SK-N-SH treated with all-trans-retinoic acid at 6 μM for 48 hours (cell line): ENCODE measurements around the gene MYH1.

Source experiments
- ATAC-seq: fragments of 200-7000 bp; cut with Tn5 transposase; 3 replicates; pipeline ENCODE4 v1.9.1; 2020; ENCODE audit warnings: mild to moderate bottlenecking, moderate library complexity
- ARNTL ChIP-seq: fragments of 450-650 bp; formaldehyde crosslinking; IDR thresholded peaks from 2 replicates; pipeline ENCODE4 v1.5.0; 2020; ENCODE audit warnings: low read depth, mild to moderate bottlenecking, moderate library complexity, borderline replicate concordance
- BACH2 ChIP-seq: fragments of 250-450 bp; sonication (Bioruptor Pico); IDR thresholded peaks from 2 replicates; pipeline ENCODE4 v1.9.0; 2021; ENCODE audit warnings: mild to moderate bottlenecking, borderline replicate concordance
- CSDC2 ChIP-seq: fragments of 250-450 bp; sonication (Bioruptor Pico); IDR thresholded peaks from 2 replicates; pipeline ENCODE4 v1.5.0; 2020; ENCODE audit warnings: mild to moderate bottlenecking, moderate library complexity
- ESRRG ChIP-seq: fragments of 250-450 bp; sonication (Bioruptor Pico); IDR thresholded peaks from 2 replicates; pipeline ENCODE4 v1.6.1; 2021; ENCODE audit warnings: mild to moderate bottlenecking
- GLIS3 ChIP-seq: fragments of 250-450 bp; sonication (Bioruptor Pico); IDR thresholded peaks from 2 replicates; pipeline ENCODE4 v1.5.0; 2020; ENCODE audit warnings: mild to moderate bottlenecking, moderate library complexity
- ISL1 ChIP-seq: fragments of 250-450 bp; sonication (Bioruptor Pico); IDR thresholded peaks from 2 replicates; pipeline ENCODE4 v2.1.2; 2022; ENCODE audit warnings: mild to moderate bottlenecking, moderate library complexity
- OSR1 ChIP-seq: fragments of 250-450 bp; sonication (Bioruptor Pico); IDR thresholded peaks from 2 replicates; pipeline ENCODE4 v1.8.0; 2022; ENCODE audit warnings: moderate library complexity, mild to moderate bottlenecking, inconsistent platforms
- PPARA ChIP-seq: fragments of 250-450 bp; sonication (Bioruptor Pico); IDR thresholded peaks from 2 replicates; pipeline ENCODE4 v1.5.0; 2020; ENCODE audit warnings: mild to moderate bottlenecking, borderline replicate concordance
- SNAI2 ChIP-seq: fragments of 250-450 bp; sonication (Bioruptor Pico); IDR thresholded peaks from 2 replicates; pipeline ENCODE4 v1.5.0; 2020; ENCODE audit warnings: mild to moderate bottlenecking, moderate library complexity
- TCF4 ChIP-seq: fragments of 250-450 bp; sonication (Bioruptor Pico); IDR thresholded peaks from 2 replicates; pipeline ENCODE4 v1.8.0; 2021; ENCODE audit warnings: mild to moderate bottlenecking, moderate library complexity, borderline replicate concordance
- TOX ChIP-seq: fragments of 250-450 bp; sonication (Bioruptor Pico); IDR thresholded peaks from 2 replicates; pipeline ENCODE4 v1.8.0; 2021; ENCODE audit warnings: mild to moderate bottlenecking, moderate library complexity, borderline replicate concordance
- ZFP3 ChIP-seq: fragments of 250-450 bp; sonication (Bioruptor Pico); IDR thresholded peaks from 2 replicates; pipeline ENCODE4 v1.5.0; 2020; ENCODE audit warnings: mild to moderate bottlenecking, moderate library complexity
- ZFP30 ChIP-seq: fragments of 450-650 bp; formaldehyde crosslinking; IDR thresholded peaks from 2 replicates; pipeline ENCODE4 v1.5.0; 2022; ENCODE audit warnings: mild to moderate bottlenecking, moderate library complexity
- ZNF565 ChIP-seq: fragments of 450-650 bp; formaldehyde crosslinking; conservative IDR thresholded peaks from 2 replicates; pipeline ENCODE4 v1.5.0; 2020; ENCODE audit warnings: low read depth, mild to moderate bottlenecking, moderate library complexity
- ZNF70 ChIP-seq: fragments of 450-650 bp; formaldehyde crosslinking; IDR thresholded peaks from 2 replicates; pipeline ENCODE4 v1.5.0; 2020; ENCODE audit warnings: mild to moderate bottlenecking, moderate library complexity
- ZNF8 ChIP-seq: fragments of 450-650 bp; formaldehyde crosslinking; IDR thresholded peaks from 2 replicates; pipeline ENCODE4 v1.5.0; 2020; ENCODE audit warnings: mild to moderate bottlenecking, moderate library complexity
- TF ChIP-seq, protein P1 (sequence below): fragments of 250-450 bp; sonication (Bioruptor Pico); IDR thresholded peaks from 2 replicates; pipeline ENCODE4 v1.5.0; 2020; ENCODE audit warnings: mild to moderate bottlenecking, moderate library complexity
- TF ChIP-seq, protein P2 (sequence below): fragments of 250-450 bp; sonication (Bioruptor Pico); IDR thresholded peaks from 2 replicates; pipeline ENCODE4 v1.5.1; 2021; ENCODE audit warnings: mild to moderate bottlenecking, moderate library complexity
- TF ChIP-seq, protein P3 (sequence below): fragments of 250-450 bp; sonication (Bioruptor Pico); IDR thresholded peaks from 2 replicates; pipeline ENCODE4 v1.5.1; 2020; ENCODE audit warnings: low read depth, mild to moderate bottlenecking, moderate library complexity
- TF ChIP-seq, protein P4 (sequence below): fragments of 250-450 bp; sonication (Bioruptor Pico); IDR thresholded peaks from 2 replicates; pipeline ENCODE4 v1.8.0; 2020; ENCODE audit warnings: mild to moderate bottlenecking, moderate library complexity, borderline replicate concordance

MYH1 gene

DNA sequence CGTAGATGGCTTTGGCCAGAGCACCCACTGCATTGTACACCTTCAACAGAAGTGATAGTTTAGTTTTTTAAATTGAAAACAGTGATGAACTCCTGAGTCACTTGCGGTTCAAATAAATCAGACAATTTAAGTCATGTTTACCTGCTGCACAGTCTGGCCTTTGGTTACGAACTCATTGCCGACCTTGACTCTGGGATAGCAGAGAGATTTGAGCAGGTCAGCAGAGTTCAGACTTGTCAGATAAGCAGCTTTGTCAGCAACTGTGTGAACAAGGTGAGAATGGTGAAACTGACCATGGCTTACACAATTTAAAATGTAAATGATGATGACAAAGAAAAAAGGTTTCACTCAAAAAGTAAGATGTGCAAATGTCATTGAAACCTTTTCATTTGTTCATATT lies 58.3 kb downstream of the MYH1 start:
- no peak for ATAC-seq
- TF ChIP-seq, protein P1, sequence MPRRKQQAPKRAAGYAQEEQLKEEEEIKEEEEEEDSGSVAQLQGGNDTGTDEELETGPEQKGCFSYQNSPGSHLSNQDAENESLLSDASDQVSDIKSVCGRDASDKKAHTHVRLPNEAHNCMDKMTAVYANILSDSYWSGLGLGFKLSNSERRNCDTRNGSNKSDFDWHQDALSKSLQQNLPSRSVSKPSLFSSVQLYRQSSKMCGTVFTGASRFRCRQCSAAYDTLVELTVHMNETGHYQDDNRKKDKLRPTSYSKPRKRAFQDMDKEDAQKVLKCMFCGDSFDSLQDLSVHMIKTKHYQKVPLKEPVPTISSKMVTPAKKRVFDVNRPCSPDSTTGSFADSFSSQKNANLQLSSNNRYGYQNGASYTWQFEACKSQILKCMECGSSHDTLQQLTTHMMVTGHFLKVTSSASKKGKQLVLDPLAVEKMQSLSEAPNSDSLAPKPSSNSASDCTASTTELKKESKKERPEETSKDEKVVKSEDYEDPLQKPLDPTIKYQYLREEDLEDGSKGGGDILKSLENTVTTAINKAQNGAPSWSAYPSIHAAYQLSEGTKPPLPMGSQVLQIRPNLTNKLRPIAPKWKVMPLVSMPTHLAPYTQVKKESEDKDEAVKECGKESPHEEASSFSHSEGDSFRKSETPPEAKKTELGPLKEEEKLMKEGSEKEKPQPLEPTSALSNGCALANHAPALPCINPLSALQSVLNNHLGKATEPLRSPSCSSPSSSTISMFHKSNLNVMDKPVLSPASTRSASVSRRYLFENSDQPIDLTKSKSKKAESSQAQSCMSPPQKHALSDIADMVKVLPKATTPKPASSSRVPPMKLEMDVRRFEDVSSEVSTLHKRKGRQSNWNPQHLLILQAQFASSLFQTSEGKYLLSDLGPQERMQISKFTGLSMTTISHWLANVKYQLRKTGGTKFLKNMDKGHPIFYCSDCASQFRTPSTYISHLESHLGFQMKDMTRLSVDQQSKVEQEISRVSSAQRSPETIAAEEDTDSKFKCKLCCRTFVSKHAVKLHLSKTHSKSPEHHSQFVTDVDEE (CRISPR knock-in tag): no peak
- TF ChIP-seq, protein P2, sequence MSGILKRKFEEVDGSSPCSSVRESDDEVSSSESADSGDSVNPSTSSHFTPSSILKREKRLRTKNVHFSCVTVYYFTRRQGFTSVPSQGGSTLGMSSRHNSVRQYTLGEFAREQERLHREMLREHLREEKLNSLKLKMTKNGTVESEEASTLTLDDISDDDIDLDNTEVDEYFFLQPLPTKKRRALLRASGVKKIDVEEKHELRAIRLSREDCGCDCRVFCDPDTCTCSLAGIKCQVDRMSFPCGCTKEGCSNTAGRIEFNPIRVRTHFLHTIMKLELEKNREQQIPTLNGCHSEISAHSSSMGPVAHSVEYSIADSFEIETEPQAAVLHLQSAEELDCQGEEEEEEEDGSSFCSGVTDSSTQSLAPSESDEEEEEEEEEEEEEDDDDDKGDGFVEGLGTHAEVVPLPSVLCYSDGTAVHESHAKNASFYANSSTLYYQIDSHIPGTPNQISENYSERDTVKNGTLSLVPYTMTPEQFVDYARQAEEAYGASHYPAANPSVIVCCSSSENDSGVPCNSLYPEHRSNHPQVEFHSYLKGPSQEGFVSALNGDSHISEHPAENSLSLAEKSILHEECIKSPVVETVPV: no peak
- TF ChIP-seq ZNF565 (CRISPR knock-in tag) (no peak), ESRRG (no peak), TOX (CRISPR knock-in tag) (no peak), ARNTL (CRISPR knock-in tag) (no peak), SNAI2 (CRISPR knock-in tag) (no peak)
- TF ChIP-seq, protein P3, sequence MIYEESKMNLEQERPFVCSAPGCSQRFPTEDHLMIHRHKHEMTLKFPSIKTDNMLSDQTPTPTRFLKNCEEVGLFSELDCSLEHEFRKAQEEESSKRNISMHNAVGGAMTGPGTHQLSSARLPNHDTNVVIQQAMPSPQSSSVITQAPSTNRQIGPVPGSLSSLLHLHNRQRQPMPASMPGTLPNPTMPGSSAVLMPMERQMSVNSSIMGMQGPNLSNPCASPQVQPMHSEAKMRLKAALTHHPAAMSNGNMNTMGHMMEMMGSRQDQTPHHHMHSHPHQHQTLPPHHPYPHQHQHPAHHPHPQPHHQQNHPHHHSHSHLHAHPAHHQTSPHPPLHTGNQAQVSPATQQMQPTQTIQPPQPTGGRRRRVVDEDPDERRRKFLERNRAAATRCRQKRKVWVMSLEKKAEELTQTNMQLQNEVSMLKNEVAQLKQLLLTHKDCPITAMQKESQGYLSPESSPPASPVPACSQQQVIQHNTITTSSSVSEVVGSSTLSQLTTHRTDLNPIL (CRISPR knock-in tag): no peak

DNA sequence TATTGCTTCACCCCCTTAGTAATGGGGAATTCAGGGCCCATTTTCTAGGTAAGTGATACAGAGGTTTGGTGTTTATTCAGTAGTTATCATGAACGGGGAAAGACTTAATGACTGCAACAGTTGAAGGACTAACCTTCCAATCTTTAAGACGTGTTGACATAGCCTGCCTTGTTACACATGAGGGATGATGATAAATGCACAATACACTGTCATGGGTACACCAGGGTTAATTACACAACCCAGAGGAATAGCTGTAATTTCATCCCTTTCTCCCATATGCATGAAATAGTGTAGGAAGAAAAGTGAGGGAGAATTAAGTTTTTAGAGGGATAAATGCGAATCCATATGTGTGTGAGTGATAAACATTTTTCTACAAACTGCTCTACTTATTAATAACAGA lies 59.6 kb downstream of the MYH1 start:
- ATAC-seq: no peak
- TF ChIP-seq, protein P3 (CRISPR knock-in tag): no peak
- TF ChIP-seq ESRRG (no peak), ZNF8 (CRISPR knock-in tag) (no peak), ZFP3 (CRISPR knock-in tag) (no peak), OSR1 (CRISPR knock-in tag) (no peak), SNAI2 (CRISPR knock-in tag) (no peak), GLIS3 (CRISPR knock-in tag) (no peak), CSDC2 (CRISPR knock-in tag) (no peak)
- TF ChIP-seq, protein P2: no peak
- TF ChIP-seq, all 23 proteins: peak for 0

DNA sequence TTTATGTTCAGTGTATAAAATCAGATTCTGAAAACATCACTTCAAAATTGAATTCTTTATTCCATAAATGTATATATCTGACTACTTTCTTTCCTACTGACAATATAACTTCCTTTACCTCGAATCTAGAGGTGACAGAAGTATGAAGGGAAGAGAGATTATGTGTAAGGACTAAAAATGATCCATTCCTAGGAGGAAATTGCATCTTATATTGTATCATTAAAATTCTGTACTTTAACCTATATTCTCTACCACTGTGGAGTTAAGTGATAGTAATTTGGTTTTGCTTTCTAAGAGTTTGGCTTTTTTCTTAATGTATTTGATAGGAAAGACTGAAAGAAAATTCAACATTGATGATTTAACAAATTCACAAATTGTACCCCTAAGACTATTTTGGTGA lies 60.4 kb downstream of the MYH1 start:
- ATAC-seq: no peak
- TF ChIP-seq GLIS3 (CRISPR knock-in tag): no peak
- TF ChIP-seq ESRRG: no peak
- TF ChIP-seq, protein P4, sequence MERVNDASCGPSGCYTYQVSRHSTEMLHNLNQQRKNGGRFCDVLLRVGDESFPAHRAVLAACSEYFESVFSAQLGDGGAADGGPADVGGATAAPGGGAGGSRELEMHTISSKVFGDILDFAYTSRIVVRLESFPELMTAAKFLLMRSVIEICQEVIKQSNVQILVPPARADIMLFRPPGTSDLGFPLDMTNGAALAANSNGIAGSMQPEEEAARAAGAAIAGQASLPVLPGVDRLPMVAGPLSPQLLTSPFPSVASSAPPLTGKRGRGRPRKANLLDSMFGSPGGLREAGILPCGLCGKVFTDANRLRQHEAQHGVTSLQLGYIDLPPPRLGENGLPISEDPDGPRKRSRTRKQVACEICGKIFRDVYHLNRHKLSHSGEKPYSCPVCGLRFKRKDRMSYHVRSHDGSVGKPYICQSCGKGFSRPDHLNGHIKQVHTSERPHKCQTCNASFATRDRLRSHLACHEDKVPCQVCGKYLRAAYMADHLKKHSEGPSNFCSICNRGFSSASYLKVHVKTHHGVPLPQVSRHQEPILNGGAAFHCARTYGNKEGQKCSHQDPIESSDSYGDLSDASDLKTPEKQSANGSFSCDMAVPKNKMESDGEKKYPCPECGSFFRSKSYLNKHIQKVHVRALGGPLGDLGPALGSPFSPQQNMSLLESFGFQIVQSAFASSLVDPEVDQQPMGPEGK: no peak
- TF ChIP-seq SNAI2 (CRISPR knock-in tag): no peak

DNA sequence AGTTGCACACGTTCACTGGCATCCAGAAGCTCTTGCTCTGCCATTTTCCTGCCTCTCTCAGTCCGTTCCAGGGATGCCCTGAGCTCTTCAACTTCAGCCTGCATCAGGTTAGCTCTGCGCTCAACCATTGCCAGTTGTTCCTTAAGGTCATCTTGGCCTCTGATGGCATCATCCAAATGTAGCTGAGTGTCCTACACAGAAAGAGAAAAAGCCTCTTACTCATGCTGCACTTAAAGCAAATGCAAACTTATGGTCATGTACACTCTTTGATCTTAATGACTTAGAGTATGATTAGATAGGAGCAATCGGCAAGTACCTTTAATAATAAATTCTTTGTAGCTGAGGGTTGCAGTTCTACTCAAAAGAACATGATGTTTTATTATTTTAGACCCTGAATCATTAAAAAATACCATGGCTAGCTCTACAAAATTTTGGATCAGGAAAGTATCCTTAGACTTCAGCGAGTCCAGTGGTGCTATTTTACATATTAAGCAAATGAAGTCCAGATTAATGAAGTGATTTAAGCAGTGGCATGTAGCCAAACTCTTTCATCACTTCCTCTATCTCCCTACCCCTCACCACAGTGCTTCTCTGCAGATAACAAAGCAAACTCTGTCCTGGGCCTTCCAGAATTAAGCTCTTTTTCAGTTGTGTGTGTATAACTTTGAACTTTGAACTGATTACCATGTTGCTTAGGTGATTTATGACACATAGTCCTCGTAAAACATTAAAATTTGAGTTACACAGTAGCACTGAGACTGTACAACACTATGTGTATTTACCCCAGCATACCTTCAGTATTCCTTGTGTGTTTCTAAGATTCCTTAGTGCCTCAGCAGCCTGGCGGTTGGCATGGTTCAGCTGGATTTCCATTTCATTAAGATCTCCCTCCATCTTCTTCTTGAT lies 71.1 kb downstream of the MYH1 start:
- no peak for ATAC-seq
- no peak for TF ChIP-seq ISL1 (CRISPR knock-in tag)
- no peak for TF ChIP-seq ARNTL (CRISPR knock-in tag)
- TF ChIP-seq ZNF8 (CRISPR knock-in tag): no peak
- no peak for TF ChIP-seq ZFP3 (CRISPR knock-in tag)
- no peak for TF ChIP-seq CSDC2 (CRISPR knock-in tag)
- no peak for TF ChIP-seq TCF4
- no peak for TF ChIP-seq ZNF565 (CRISPR knock-in tag)
- no peak for TF ChIP-seq BACH2 (CRISPR knock-in tag)
- no peak for TF ChIP-seq ZNF70
- TF ChIP-seq TOX (CRISPR knock-in tag): no peak
- no peak for TF ChIP-seq ESRRG
- no peak for TF ChIP-seq ZFP30 (CRISPR knock-in tag)
- TF ChIP-seq, protein P2: no peak
- no peak for TF ChIP-seq PPARA
